SK-N-SH (cell line): ENCODE results near the gene RBM14. TPM values are rescaled to one million over a fixed set of nuclear protein-coding genes. Genes with fewer than 3 reads are reported as not detected.

ENCODE experiments used
- CTCF ChIA-PET: fragments of 300-600, 350-600 bp; formaldehyde crosslinking; extraction: SDS; loops from one replicate; lab custom pipeline; 2021; lab: Yijun Ruan, JAX
- POLR2A ChIA-PET: fragments of 350-600 bp; sonication (Branson Sonifier 250); formaldehyde crosslinking; extraction: SDS; loops from one replicate; lab custom pipeline; 2020; ENCODE audit warnings: antibody characterized with exemption, inconsistent platforms; lab: Yijun Ruan, JAX
- DNase-seq: peaks from one replicate; pipeline ENCODE4 v3.0.0; 2012
- H2AFZ ChIP-seq: fragments of 200-600 bp; sonication (generic); 2 replicates; pipeline ENCODE4 v1.8.1; 2016; ENCODE audit warnings: antibody characterized with exemption, mild to moderate bottlenecking, low read depth
- H3F3A ChIP-seq: fragments of 200-600 bp; sonication (generic); replicated peaks from 2 replicates; pipeline ENCODE3; 2016; ENCODE audit warnings: antibody characterized with exemption, mild to moderate bottlenecking; ENCODE audit not compliant: insufficient read depth
- H3K27ac ChIP-seq, 2 experiments: fragments of 200-500 bp in 1 of 2; fragments of 200-600 bp in 1 of 2; sonication (Bioruptor generic) in 1 of 2; sonication (generic), shearing (Covaris generic) in 1 of 2; 2 replicates each; pipeline versions ENCODE4 v1.5.1 to v1.6.1; 2014 to 2016; ENCODE audit warnings: low read depth in 2 of 2, inconsistent platforms in 1 of 2, low read length in 1 of 2, mild to moderate bottlenecking in 1 of 2, mixed read lengths in 1 of 2
- H3K27me3 ChIP-seq: fragments of 200-600 bp; sonication (generic), shearing (Covaris generic); 2 replicates; pipeline ENCODE4 v1.6.1; 2016; ENCODE audit warnings: mixed run types; ENCODE audit not compliant: insufficient read depth
- H3K36me3 ChIP-seq, 2 experiments: fragments of 200-500 bp in 1 of 2; fragments of 200-600 bp in 1 of 2; sonication (Bioruptor generic) in 1 of 2; sonication (generic) in 1 of 2; replicated peaks in 1 of 2; 2 replicates each; pipeline versions ENCODE3 to v1.5.1; 2014 to 2016; ENCODE audit warnings: low read length in 1 of 2, mild to moderate bottlenecking in 1 of 2; ENCODE audit not compliant: insufficient read depth in 2 of 2, control insufficient read depth in 1 of 2
- H3K4me1 ChIP-seq, 2 experiments: fragments of 200-500 bp in 1 of 2; fragments of 200-600 bp in 1 of 2; sonication (Bioruptor generic) in 1 of 2; sonication (generic), shearing (Covaris generic) in 1 of 2; 2 replicates each; pipeline versions ENCODE4 v1.5.1 to v1.6.1; 2014 to 2016; ENCODE audit warnings: low read depth in 1 of 2, low read length in 1 of 2, mixed run types in 1 of 2; ENCODE audit not compliant: insufficient read depth in 2 of 2, control insufficient read depth in 1 of 2
- H3K4me2 ChIP-seq: fragments of 200-600 bp; sonication (generic), shearing (Covaris generic); 2 replicates; pipeline ENCODE4 v1.6.1; 2017; ENCODE audit warnings: mixed run types
- H3K4me3 ChIP-seq, 2 experiments: fragments of 200-500 bp in 1 of 2; fragments of 200-600 bp in 1 of 2; sonication (Bioruptor generic) in 1 of 2; sonication (generic), shearing (Covaris generic) in 1 of 2; 2 replicates each; pipeline versions ENCODE4 v1.5.1 to v1.8.1; 2014 to 2016; ENCODE audit warnings: low read depth in 2 of 2, inconsistent platforms in 1 of 2, low read length in 1 of 2, mild to moderate bottlenecking in 1 of 2, mixed read lengths in 1 of 2, moderate library complexity in 1 of 2
- H3K79me2 ChIP-seq: fragments of 200-600 bp; sonication (generic); 2 replicates; pipeline ENCODE4 v1.8.1; 2017; ENCODE audit warnings: mild to moderate bottlenecking; ENCODE audit not compliant: insufficient read depth
- H3K9ac ChIP-seq: fragments of 200-600 bp; sonication (generic); 2 replicates; pipeline ENCODE4 v1.6.1; 2017; ENCODE audit warnings: mixed run types
- H3K9me2 ChIP-seq: fragments of 200-600 bp; sonication (generic); 2 replicates; pipeline ENCODE4 v1.6.1; 2017; ENCODE audit warnings: mixed run types
- H3K9me3 ChIP-seq: fragments of 200-600 bp; sonication (generic); 2 replicates; pipeline ENCODE4 v1.6.1; 2017; ENCODE audit warnings: mixed run types, mild to moderate bottlenecking, moderate library complexity
- H4K20me1 ChIP-seq: fragments of 200-600 bp; sonication (generic); 2 replicates; pipeline ENCODE4 v1.6.1; 2017; ENCODE audit warnings: mild to moderate bottlenecking, mixed run types; ENCODE audit not compliant: insufficient read depth
- CHD2 ChIP-seq: fragments of 150-350 bp; IDR thresholded peaks from 2 replicates; pipeline ENCODE4 v1.6.1; 2018; ENCODE audit warnings: low read length; ENCODE audit not compliant: partially characterized antibody
- ELF1 ChIP-seq: IDR thresholded peaks from 2 replicates; pipeline ENCODE4 v1.4.0; 2012
- EP300 ChIP-seq, 2 experiments: IDR thresholded peaks; 2 replicates each; pipeline versions ENCODE4 v1.4.0 to v1.6.1; 2012; ENCODE audit warnings: borderline replicate concordance in 1 of 2, low read depth in 1 of 2, low read length in 1 of 2
- FOXJ3 ChIP-seq: sonication (generic); formaldehyde crosslinking; IDR thresholded peaks from 2 replicates; pipeline ENCODE4 v1.5.1; 2020; ENCODE audit warnings: mild to moderate bottlenecking, missing genetic modification reagents
- MXI1 ChIP-seq: IDR thresholded peaks from 2 replicates; pipeline ENCODE4 v1.6.1; 2012; ENCODE audit warnings: mild to moderate bottlenecking, low read depth, low read length, improper control_type of control experiment
- NRF1 ChIP-seq: IDR thresholded peaks from 2 replicates; pipeline ENCODE4 v1.6.1; 2012; ENCODE audit warnings: low read depth, mild to moderate bottlenecking, low read length
- POLR2AphosphoS5 ChIP-seq: IDR thresholded peaks from 2 replicates; pipeline ENCODE4 v1.6.1; 2012; ENCODE audit warnings: low read depth, low read length
- RAD21 ChIP-seq: IDR thresholded peaks from 2 replicates; pipeline ENCODE4 v1.6.1; 2012; ENCODE audit warnings: mild to moderate bottlenecking, low read length
- RFX5 ChIP-seq: IDR thresholded peaks from 2 replicates; pipeline ENCODE4 v1.6.1; 2012; ENCODE audit warnings: mild to moderate bottlenecking, improper control_type of control experiment, low read length
- RXRA ChIP-seq: IDR thresholded peaks from 2 replicates; pipeline ENCODE4 v1.4.0; 2012; ENCODE audit warnings: low read depth, mild to moderate bottlenecking, borderline replicate concordance
- SIN3A ChIP-seq: IDR thresholded peaks from 2 replicates; pipeline ENCODE4 v1.6.1; 2012; ENCODE audit warnings: low read depth, mild to moderate bottlenecking, low read length, moderate library complexity, borderline replicate concordance
- TAF1 ChIP-seq: IDR thresholded peaks from 2 replicates; pipeline ENCODE4 v1.6.1; 2012; ENCODE audit warnings: low read depth, mild to moderate bottlenecking, low read length, moderate library complexity, borderline replicate concordance
- TCF12 ChIP-seq: IDR thresholded peaks from 2 replicates; pipeline ENCODE4 v1.4.0; 2012
- WGBS: methylation state at CpG from one replicate; pipeline ENCODE4 v1.1.6; 2017; ENCODE audit warnings: low lambda C conversion rate; 5-methylcytosine and 5-hydroxymethylcytosine counted together
- polyA plus RNA-seq, 3 experiments: library from polyadenylated mRNA; depleted of rRNA; stranded (reverse); fragments of >200 nt; gene quantifications; 2 replicates each; pipeline ENCODE4 v1.2.3, GENCODE V29; 2012
- TF ChIP-seq, protein P1 (sequence below): IDR thresholded peaks from 2 replicates; pipeline ENCODE4 v1.4.0; 2012; ENCODE audit warnings: low read depth, borderline replicate concordance
- TF ChIP-seq, protein P2 (sequence below): IDR thresholded peaks from 2 replicates; pipeline ENCODE4 v1.4.0; 2012; ENCODE audit warnings: low read depth
- TF ChIP-seq, protein P3 (sequence below): fragments of 150-350 bp; IDR thresholded peaks from 2 replicates; pipeline ENCODE4 v1.6.1; 2017; ENCODE audit warnings: antibody characterized with exemption, low read length, low read depth, borderline replicate concordance

Gene RBM14
- polyA plus RNA-seq, 1 of the 3 experiments (the other 2 are of a cell fraction) = 19.8 TPM

DNA sequence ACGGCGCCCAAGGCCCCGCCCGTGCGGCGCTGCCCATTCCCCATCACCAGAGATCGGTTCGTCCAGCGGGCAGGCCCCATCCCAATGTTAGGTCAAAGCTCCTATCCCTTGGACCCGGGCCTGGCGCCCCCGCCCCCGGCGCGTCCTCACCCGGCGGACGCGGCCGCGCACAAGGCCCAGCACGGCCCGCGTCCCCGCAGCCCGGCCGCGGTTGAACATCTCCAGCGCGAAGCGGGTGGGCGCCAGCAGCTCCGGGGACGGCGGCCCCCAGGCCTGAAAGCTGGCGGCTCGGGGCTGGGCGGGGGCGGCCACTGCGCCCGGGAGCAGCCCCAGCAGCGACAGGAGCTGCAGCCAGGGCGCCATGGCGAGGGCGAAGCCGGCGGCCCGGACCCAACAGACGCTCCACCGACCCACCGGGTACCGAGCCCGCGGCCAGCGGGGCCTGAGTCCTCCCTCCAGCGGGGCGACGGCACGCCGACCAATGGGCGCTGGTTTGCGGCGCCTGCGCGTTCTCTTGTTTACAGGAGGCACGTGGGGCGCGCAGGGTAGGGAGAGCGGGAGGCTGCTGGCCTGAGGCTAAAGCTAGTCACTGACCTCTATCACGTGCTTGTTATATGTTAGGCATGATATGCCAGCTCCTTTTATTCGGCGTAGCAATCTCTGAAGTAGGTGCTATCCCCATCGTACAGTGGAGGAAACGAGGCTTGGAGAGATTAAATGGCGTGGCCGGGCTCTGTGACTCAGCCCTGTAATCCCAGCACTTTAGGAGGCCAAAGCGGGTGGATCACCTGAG lies 48.1 kb upstream of the RBM14 start, which contains the start of gene CTSF:
TSS of gene CTSF (minus strand) at position 483 of the 793 bp plus-strand sequence. CDS start at position 363, 120 bp downstream.
- H4K20me1 ChIP-seq = no peaks in the 10 kb centered on the region
- no peaks in the 10 kb centered on the region for H3K9me3 ChIP-seq
- H2AFZ ChIP-seq = peak within 1 kb of the TSS; percentile 73
- POLR2A ChIA-PET = interaction anchor here (0.9 to 2.7 kb wide), 3 partner anchors 23 to 109 kb away, joined by 5 to 8 read pairs (median 6); partner anchors contain the start of genes CCDC87, CCS, RBM4B and ZDHHC24
- no peaks in the 10 kb centered on the region for H3K79me2 ChIP-seq
- H3F3A ChIP-seq = no peaks in the 10 kb centered on the region
- peak; percentile 100 for DNase-seq
- CTCF ChIA-PET = interaction anchor here (0.7 to 5.1 kb wide), 10 partner anchors 10 to 315 kb away, joined by 3 to 30 read pairs (median 4); partner anchors contain the start of genes CCDC87, CCS and RBM4B
- no peaks in the 10 kb centered on the region for H3K27me3 ChIP-seq
- H3K36me3 ChIP-seq = no peaks in the 10 kb centered on the region
- H3K4me1 ChIP-seq = peaks cover 0 to 7% of the 10 kb centered on the region in 2 experiments; a peak in 1 of 4 replicates
- peak within 1 kb of the TSS; percentile 58 to 59 for H3K4me3 ChIP-seq
- peak within 1 kb of the TSS in 1 of 2 experiments; percentile 23; a peak in 1 of 4 replicates for H3K27ac ChIP-seq
- 10% methylated on average over 30 of the region's 77 CpGs for WGBS
- TF ChIP-seq TCF12 (no peak), NRF1 (peak; percentile 70), RXRA (no peak), CHD2 (peak; percentile 28), RFX5 (no peak), FOXJ3 (CRISPR knock-in tag) (0 out of 2 replicates have a peak, but pooled peaks have one; percentile 24), SIN3A (peak; percentile 65; the same call in 1 of the 2 replicates), MXI1 (peak; percentile 98)
- TF ChIP-seq, protein P1, sequence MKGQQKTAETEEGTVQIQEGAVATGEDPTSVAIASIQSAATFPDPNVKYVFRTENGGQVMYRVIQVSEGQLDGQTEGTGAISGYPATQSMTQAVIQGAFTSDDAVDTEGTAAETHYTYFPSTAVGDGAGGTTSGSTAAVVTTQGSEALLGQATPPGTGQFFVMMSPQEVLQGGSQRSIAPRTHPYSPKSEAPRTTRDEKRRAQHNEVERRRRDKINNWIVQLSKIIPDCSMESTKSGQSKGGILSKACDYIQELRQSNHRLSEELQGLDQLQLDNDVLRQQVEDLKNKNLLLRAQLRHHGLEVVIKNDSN = peak; percentile 82
- TF ChIP-seq, protein P2, sequence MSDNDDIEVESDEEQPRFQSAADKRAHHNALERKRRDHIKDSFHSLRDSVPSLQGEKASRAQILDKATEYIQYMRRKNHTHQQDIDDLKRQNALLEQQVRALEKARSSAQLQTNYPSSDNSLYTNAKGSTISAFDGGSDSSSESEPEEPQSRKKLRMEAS = peak; percentile 100
- TF ChIP-seq, protein P3, sequence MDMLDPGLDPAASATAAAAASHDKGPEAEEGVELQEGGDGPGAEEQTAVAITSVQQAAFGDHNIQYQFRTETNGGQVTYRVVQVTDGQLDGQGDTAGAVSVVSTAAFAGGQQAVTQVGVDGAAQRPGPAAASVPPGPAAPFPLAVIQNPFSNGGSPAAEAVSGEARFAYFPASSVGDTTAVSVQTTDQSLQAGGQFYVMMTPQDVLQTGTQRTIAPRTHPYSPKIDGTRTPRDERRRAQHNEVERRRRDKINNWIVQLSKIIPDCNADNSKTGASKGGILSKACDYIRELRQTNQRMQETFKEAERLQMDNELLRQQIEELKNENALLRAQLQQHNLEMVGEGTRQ = peak; percentile 49
- peak within 1 kb of the TSS; percentile 37; the same call in 1 of the 2 replicates for H3K9ac ChIP-seq
- peak within 1 kb of the TSS; percentile 79 for H3K4me2 ChIP-seq
- no peaks in the 10 kb centered on the region for H3K9me2 ChIP-seq

DNA sequence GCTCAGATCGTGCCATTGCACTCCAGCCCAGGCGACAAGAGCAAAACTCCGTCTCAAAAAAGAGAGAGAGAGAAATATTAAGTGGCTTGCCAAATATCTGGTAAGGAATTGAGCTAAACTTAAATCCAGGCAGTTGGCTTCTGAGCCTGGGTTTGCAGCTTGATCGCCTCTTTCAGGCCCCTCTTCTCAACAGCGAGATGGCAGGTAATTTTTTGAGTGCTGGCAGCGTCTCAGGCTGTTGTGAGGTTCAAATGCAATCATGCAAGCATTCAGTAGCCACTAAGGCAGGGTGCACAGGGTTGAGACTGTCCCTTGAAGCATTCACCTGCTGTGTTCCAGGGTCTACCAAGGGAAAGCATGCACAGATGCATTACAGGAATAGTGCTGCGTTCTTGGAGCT lies 47.4 kb upstream of the RBM14 start:
- ChIA-PET POLR2A (interaction anchor here (0.5 to 2.7 kb wide), 3 partner anchors 23 to 252 kb away, joined by 4 to 8 read pairs (median 6); partner anchors contain the start of genes CCDC87, CCS and ZDHHC24), CTCF (interaction anchor here (0.7 to 5.1 kb wide), 9 partner anchors 9 to 265 kb away, joined by 3 to 30 read pairs (median 5); partner anchors contain the start of genes CCDC87, CCS and RBM4B)
- Histone ChIP-seq H3K79me2 (no peaks in the 10 kb centered on the region), H2AFZ (peak overlapping the region; percentile 73; the same call in 1 of the 2 replicates), H3K27me3 (no peaks in the 10 kb centered on the region), H3K4me2 (no peak overlapping the region), H4K20me1 (no peaks in the 10 kb centered on the region), H3K9me3 (no peaks in the 10 kb centered on the region), H3F3A (no peaks in the 10 kb centered on the region), H3K9me2 (no peaks in the 10 kb centered on the region), H3K27ac (no peak overlapping the region), H3K4me1 (peaks cover 0 to 7% of the 10 kb centered on the region in 2 experiments; a peak in 1 of 4 replicates), H3K9ac (no peak overlapping the region), H3K4me3 (no peak overlapping the region), H3K36me3 (no peaks in the 10 kb centered on the region)
- TF ChIP-seq TAF1 = no peak
- no peak for TF ChIP-seq RAD21
- TF ChIP-seq EP300 (IDR thresholded peaks at IDR 0.05; ENCODE audit: borderline replicate concordance in 1 of 2, low read depth in 1 of 2, low read length in 1 of 2) = no peak
- no peak for TF ChIP-seq FOXJ3 (CRISPR knock-in tag)
- no peak for TF ChIP-seq ELF1
- no peak for TF ChIP-seq POLR2AphosphoS5
- 65% methylated on average over 7 of the region's 7 CpGs for WGBS
- no peak for DNase-seq
